Osteocyte (in vitro differentiated cells): ENCODE measurements around the gene FOXC1. TPM values are rescaled to one million over a fixed set of nuclear protein-coding genes. Genes with fewer than 3 reads are reported as not detected.

Source experiments
- DNase-seq: peaks from one replicate; pipeline ENCODE4 v3.0.0; 2021; ENCODE audit warnings: mixed read lengths; ENCODE audit not compliant: unreplicated experiment; ENCODE audit errors: extremely low spot score
- H3K27ac Mint-ChIP-seq: one replicate; pipeline ENCODE4 v1.8.0; 2021; ENCODE audit warnings: mild to moderate bottlenecking, mixed read lengths; ENCODE audit not compliant: unreplicated experiment
- H3K27me3 Mint-ChIP-seq: one replicate; pipeline ENCODE4 v1.8.0; 2021; ENCODE audit warnings: mixed read lengths; ENCODE audit not compliant: unreplicated experiment
- H3K36me3 Mint-ChIP-seq: one replicate; pipeline ENCODE4 v1.8.0; 2021; ENCODE audit warnings: mixed read lengths; ENCODE audit not compliant: unreplicated experiment
- H3K4me1 Mint-ChIP-seq: one replicate; pipeline ENCODE4 v1.8.0; 2021; ENCODE audit warnings: mixed read lengths; ENCODE audit not compliant: unreplicated experiment
- H3K4me3 Mint-ChIP-seq: one replicate; pipeline ENCODE4 v1.8.0; 2021; ENCODE audit warnings: mild to moderate bottlenecking, moderate library complexity, mixed read lengths; ENCODE audit not compliant: unreplicated experiment
- H3K9me3 Mint-ChIP-seq: one replicate; pipeline ENCODE4 v1.8.0; 2021; ENCODE audit warnings: mixed read lengths; ENCODE audit not compliant: unreplicated experiment
- total RNA-seq: library from RNA; stranded (reverse); gene quantifications from 2 replicates; pipeline ENCODE4 v1.2.1, GENCODE V29; 2021
- TF ChIP-seq, protein P1 (sequence below): fragments of 200-600 bp; sonication (generic); IDR thresholded peaks from 2 replicates; pipeline ENCODE4 v1.5.0; 2021; ENCODE audit warnings: antibody characterized with exemption, mild to moderate bottlenecking, moderate library complexity

Gene FOXC1
- total RNA-seq, 1 donor from 2014 or later, result 106 TPM

GRCh38 chr6:1636971-1637871 is 27.5 kb downstream of the FOXC1 start:
- DNase-seq, result no peak
- TF ChIP-seq, protein P1, sequence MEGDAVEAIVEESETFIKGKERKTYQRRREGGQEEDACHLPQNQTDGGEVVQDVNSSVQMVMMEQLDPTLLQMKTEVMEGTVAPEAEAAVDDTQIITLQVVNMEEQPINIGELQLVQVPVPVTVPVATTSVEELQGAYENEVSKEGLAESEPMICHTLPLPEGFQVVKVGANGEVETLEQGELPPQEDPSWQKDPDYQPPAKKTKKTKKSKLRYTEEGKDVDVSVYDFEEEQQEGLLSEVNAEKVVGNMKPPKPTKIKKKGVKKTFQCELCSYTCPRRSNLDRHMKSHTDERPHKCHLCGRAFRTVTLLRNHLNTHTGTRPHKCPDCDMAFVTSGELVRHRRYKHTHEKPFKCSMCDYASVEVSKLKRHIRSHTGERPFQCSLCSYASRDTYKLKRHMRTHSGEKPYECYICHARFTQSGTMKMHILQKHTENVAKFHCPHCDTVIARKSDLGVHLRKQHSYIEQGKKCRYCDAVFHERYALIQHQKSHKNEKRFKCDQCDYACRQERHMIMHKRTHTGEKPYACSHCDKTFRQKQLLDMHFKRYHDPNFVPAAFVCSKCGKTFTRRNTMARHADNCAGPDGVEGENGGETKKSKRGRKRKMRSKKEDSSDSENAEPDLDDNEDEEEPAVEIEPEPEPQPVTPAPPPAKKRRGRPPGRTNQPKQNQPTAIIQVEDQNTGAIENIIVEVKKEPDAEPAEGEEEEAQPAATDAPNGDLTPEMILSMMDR, result no peak
- no peak overlapping the region for H3K27ac Mint-ChIP-seq
- no peaks in the 10 kb centered on the region for H3K9me3 Mint-ChIP-seq
- no peaks in the 10 kb centered on the region for H3K27me3 Mint-ChIP-seq
- peaks cover 7% of the 10 kb centered on the region for H3K36me3 Mint-ChIP-seq
- peaks cover 4% of the 10 kb centered on the region for H3K4me1 Mint-ChIP-seq
- H3K4me3 Mint-ChIP-seq, result no peak overlapping the region

- H3K4me3 Mint-ChIP-seq, result no peak overlapping the region
- H3K27ac Mint-ChIP-seq, result no peak overlapping the region
- H3K4me1 Mint-ChIP-seq, result peaks cover 4% of the 10 kb centered on the region
- no peaks in the 10 kb centered on the region for H3K27me3 Mint-ChIP-seq
- H3K36me3 Mint-ChIP-seq, result peaks cover 9% of the 10 kb centered on the region
- H3K9me3 Mint-ChIP-seq, result no peaks in the 10 kb centered on the region
- DNase-seq, result no peak
- TF ChIP-seq, protein P1, result no peak
These were observed 29.7 kb downstream of the FOXC1 start for GRCh38 chr6:1639430-1639829.

- no peak overlapping the region for H3K4me3 Mint-ChIP-seq
- H3K27ac Mint-ChIP-seq, result no peak overlapping the region
These were observed 30.8 kb downstream of the FOXC1 start for GRCh38 chr6:1640476-1640875.

DNA sequence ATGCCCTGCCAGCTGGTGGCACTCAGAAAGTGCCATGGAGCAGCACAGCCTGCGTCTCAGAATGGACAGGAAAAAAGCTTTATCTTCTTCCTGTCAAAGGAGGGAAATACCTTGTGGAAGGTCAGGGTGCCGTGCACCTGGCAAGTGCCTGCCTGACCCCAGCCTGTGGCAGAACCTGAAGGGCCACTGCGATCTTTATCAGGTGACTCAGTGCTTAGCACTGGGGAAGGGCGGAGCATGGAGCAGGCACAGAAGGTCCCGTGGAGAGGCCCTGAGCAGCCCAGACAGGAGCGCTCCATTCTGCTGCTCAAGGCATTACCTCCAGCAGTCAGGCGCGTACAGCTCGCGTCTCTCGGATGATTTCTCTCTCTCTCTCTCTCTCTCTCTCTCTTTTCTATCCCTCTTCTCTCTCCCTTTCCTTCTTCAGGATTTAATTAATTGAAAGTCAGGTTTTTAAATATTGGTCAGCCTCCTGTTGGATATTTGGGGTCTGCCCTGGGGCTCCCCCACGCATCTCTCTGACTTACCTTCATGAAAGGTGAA is 31.7 kb downstream of the FOXC1 start:
- Mint-ChIP-seq H3K36me3 (peaks cover 9% of the 10 kb centered on the region), H3K4me3 (no peak overlapping the region), H3K27me3 (no peaks in the 10 kb centered on the region), H3K4me1 (peaks cover 2% of the 10 kb centered on the region), H3K9me3 (no peaks in the 10 kb centered on the region), H3K27ac (no peak overlapping the region)
- TF ChIP-seq, protein P1, result no peak
- no peak for DNase-seq

More at GRCh38 chr6:1640476-1640875, 30.8 kb downstream of the FOXC1 start:
- Mint-ChIP-seq H3K4me1 (peaks cover 4% of the 10 kb centered on the region), H3K9me3 (no peaks in the 10 kb centered on the region), H3K27me3 (no peaks in the 10 kb centered on the region), H3K36me3 (peaks cover 9% of the 10 kb centered on the region)
- no peak for DNase-seq
- TF ChIP-seq, protein P1, result no peak

DNA sequence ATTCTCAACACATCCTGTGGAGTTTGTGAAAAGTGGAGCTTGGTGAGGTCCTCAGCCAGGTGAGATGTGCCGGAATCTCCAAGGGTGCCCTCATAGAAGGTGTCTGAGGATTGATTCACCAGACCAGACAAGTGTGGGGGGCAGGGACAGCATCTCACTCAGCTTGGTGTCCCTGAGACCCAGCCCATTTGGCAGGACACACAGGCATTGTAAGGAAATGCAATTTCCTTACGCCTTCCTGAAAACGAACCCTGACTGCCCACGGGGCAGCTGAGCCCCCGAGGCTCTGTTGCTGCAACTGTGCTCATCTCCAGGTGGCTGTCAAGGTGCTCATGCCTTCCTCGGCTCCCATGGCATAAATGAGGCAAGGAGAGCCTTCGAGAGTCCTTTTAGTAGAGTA is 33.4 kb downstream of the FOXC1 start:
- H3K27ac Mint-ChIP-seq, result no peak overlapping the region
- TF ChIP-seq, protein P1, result no peak
- no peaks in the 10 kb centered on the region for H3K27me3 Mint-ChIP-seq
- H3K9me3 Mint-ChIP-seq, result no peaks in the 10 kb centered on the region
- peaks cover 2% of the 10 kb centered on the region for H3K4me1 Mint-ChIP-seq
- no peak overlapping the region for H3K4me3 Mint-ChIP-seq
- no peak for DNase-seq
- H3K36me3 Mint-ChIP-seq, result peaks cover 9% of the 10 kb centered on the region
